Ishikawa (cell line): Measurements from ENCODE around the gene ABLIM2.

ENCODE experiments used
- EP300 ChIP-seq: IDR thresholded peaks from 2 replicates; pipeline ENCODE4 v1.6.1; 2012; ENCODE audit warnings: borderline replicate concordance
- FOXM1 ChIP-seq: IDR thresholded peaks from 2 replicates; pipeline ENCODE4 v1.6.1; 2012; ENCODE audit warnings: low read depth, borderline replicate concordance
- MAX ChIP-seq: IDR thresholded peaks from 2 replicates; pipeline ENCODE4 v1.6.1; 2012
- REST ChIP-seq: IDR thresholded peaks from 2 replicates; pipeline ENCODE4 v1.6.1; 2012; ENCODE audit warnings: low read depth, mild to moderate bottlenecking
- TAF1 ChIP-seq: IDR thresholded peaks from 2 replicates; pipeline ENCODE4 v1.6.1; 2012; ENCODE audit warnings: low read depth, mild to moderate bottlenecking
- YY1 ChIP-seq: IDR thresholded peaks from 2 replicates; pipeline ENCODE4 v1.6.1; 2012; ENCODE audit warnings: low read depth

GRCh38 chr4:8089862-8090261, 68.8 kb downstream of the ABLIM2 start:
- TF ChIP-seq REST: no peak
- no peak for TF ChIP-seq TAF1
- no peak for TF ChIP-seq EP300
- TF ChIP-seq YY1: no peak
- no peak for TF ChIP-seq MAX
- no peak for TF ChIP-seq FOXM1
